Activated CD4-positive, alpha-beta memory T cell treated with anti-CD3 and anti-CD28 coated beads for 36 hours (primary cell): Measurements from ENCODE around the gene SNAI1. TPM values are rescaled to one million over a fixed set of nuclear protein-coding genes. Genes with fewer than 3 reads are reported as not detected.

Experiments
- CTCF ChIA-PET: fragments of 350-600 bp; sonication (Branson Sonifier 250); formaldehyde crosslinking; loops from one replicate; lab custom pipeline; 2021; ENCODE audit warnings: antibody characterized with exemption, inconsistent platforms; lab: Charles Lee
- POLR2A ChIA-PET: fragments of 350-600 bp; sonication (Branson Sonifier 250); formaldehyde crosslinking; loops from one replicate; lab custom pipeline; 2021; ENCODE audit warnings: antibody characterized with exemption; lab: Charles Lee
- DNase-seq: peaks from one replicate; pipeline ENCODE4 v3.0.0-alpha.2; 2020
- H3K27ac Mint-ChIP-seq: one replicate; pipeline ENCODE4 v1.8.0; 2021; ENCODE audit warnings: mixed read lengths
- H3K27me3 Mint-ChIP-seq: one replicate; pipeline ENCODE4 v1.8.0; 2021; ENCODE audit warnings: mixed read lengths
- H3K36me3 Mint-ChIP-seq: one replicate; pipeline ENCODE4 v1.8.0; 2021; ENCODE audit warnings: mixed read lengths
- H3K4me1 Mint-ChIP-seq: one replicate; pipeline ENCODE4 v1.8.0; 2021; ENCODE audit warnings: low read depth, mixed read lengths
- H3K4me3 Mint-ChIP-seq: one replicate; pipeline ENCODE4 v1.8.0; 2021; ENCODE audit warnings: mild to moderate bottlenecking, mixed read lengths
- H3K9me3 Mint-ChIP-seq: one replicate; pipeline ENCODE4 v1.8.0; 2021; ENCODE audit warnings: mixed read lengths
- intact Hi-C: fragments of 100-400 bp; cut with micrococcal nuclease; formaldehyde crosslinking; loops from one replicate; pipeline ENCODE4 v1.15.1; 2023
- total RNA-seq, 2 experiments: library from RNA; stranded (reverse); gene quantifications; one replicate each; pipeline ENCODE4 v1.2.3, GENCODE V29; 2021

SNAI1 gene
- total RNA-seq, 2 experiments from 2014 or later, result 0.27 TPM; not detected in 1

GRCh38 chr20:50034567-50035180, 51.9 kb downstream of the SNAI1 start:
- H3K4me3 Mint-ChIP-seq, result no peak overlapping the region
- CTCF ChIA-PET, result no interaction called here
- POLR2A ChIA-PET, result no interaction called here
- H3K27ac Mint-ChIP-seq, result no peak overlapping the region
- no peak for DNase-seq
- no peaks in the 10 kb centered on the region for H3K36me3 Mint-ChIP-seq
- intact Hi-C loops, result no loop called here
- no peaks in the 10 kb centered on the region for H3K9me3 Mint-ChIP-seq
- H3K4me1 Mint-ChIP-seq, result no peaks in the 10 kb centered on the region
- H3K27me3 Mint-ChIP-seq, result peaks cover 2% of the 10 kb centered on the region

GRCh38 chr20:50036703-50037102, 53.9 kb downstream of the SNAI1 start:
- H3K9me3 Mint-ChIP-seq, result no peaks in the 10 kb centered on the region
- H3K27me3 Mint-ChIP-seq, result no peaks in the 10 kb centered on the region
- H3K36me3 Mint-ChIP-seq, result no peaks in the 10 kb centered on the region
- H3K4me3 Mint-ChIP-seq, result no peak overlapping the region
- ChIA-PET CTCF (interaction anchor here (1.3 to 2.3 kb wide), 3 partner anchors 34 to 58 kb away, joined by 4 to 11 read pairs (median 6); no protein-coding TSS in a partner anchor), POLR2A (no interaction called here)
- intact Hi-C loops, result no loop called here
- no peak overlapping the region for H3K27ac Mint-ChIP-seq
- DNase-seq, result no peak
- no peaks in the 10 kb centered on the region for H3K4me1 Mint-ChIP-seq

- POLR2A ChIA-PET, result no interaction called here
- intact Hi-C loops, result no loop called here
- no peak for DNase-seq
- Mint-ChIP-seq H3K27ac (no peak overlapping the region), H3K9me3 (no peaks in the 10 kb centered on the region), H3K36me3 (no peaks in the 10 kb centered on the region), H3K4me3 (no peak overlapping the region), H3K27me3 (no peaks in the 10 kb centered on the region), H3K4me1 (no peaks in the 10 kb centered on the region)
- CTCF ChIA-PET, result interaction anchor here (1.3 to 2.3 kb wide), 3 partner anchors 34 to 58 kb away, joined by 4 to 11 read pairs (median 6); no protein-coding TSS in a partner anchor
Observed at GRCh38 chr20:50037123-50037522, 54.3 kb downstream of the SNAI1 start.

- POLR2A ChIA-PET, result no interaction called here
- H3K4me1 Mint-ChIP-seq, result no peaks in the 10 kb centered on the region
- H3K9me3 Mint-ChIP-seq, result no peaks in the 10 kb centered on the region
- H3K27me3 Mint-ChIP-seq, result no peaks in the 10 kb centered on the region
- no peak for DNase-seq
- no peak overlapping the region for H3K4me3 Mint-ChIP-seq
- CTCF ChIA-PET, result interaction anchor here (1.3 to 2.3 kb wide), 2 partner anchors 34 to 59 kb away, joined by 6 to 11 read pairs; no protein-coding TSS in a partner anchor
- H3K27ac Mint-ChIP-seq, result no peak overlapping the region
- intact Hi-C loops, result no loop called here
- H3K36me3 Mint-ChIP-seq, result no peaks in the 10 kb centered on the region
Observed at GRCh38 chr20:50037575-50037974, 54.8 kb downstream of the SNAI1 start.

GRCh38 chr20:50038169-50038568, 55.4 kb downstream of the SNAI1 start:
- H3K4me3 Mint-ChIP-seq, result no peak overlapping the region
- H3K36me3 Mint-ChIP-seq, result no peaks in the 10 kb centered on the region
- no peaks in the 10 kb centered on the region for H3K9me3 Mint-ChIP-seq
- no peak for DNase-seq
- no peak overlapping the region for H3K27ac Mint-ChIP-seq
- ChIA-PET CTCF (interaction anchor here (1.3 kb wide), 1 partner anchor 33 kb away, joined by 6 read pairs; no protein-coding TSS in a partner anchor), POLR2A (no interaction called here)
- no peaks in the 10 kb centered on the region for H3K4me1 Mint-ChIP-seq
- intact Hi-C loops, result no loop called here
- no peaks in the 10 kb centered on the region for H3K27me3 Mint-ChIP-seq

Other genes starting within 250 kb of the SNAI1 start
- gene SLC9A8, start 170.2 kb upstream of the SNAI1 start, total RNA-seq, result 10 to 100 TPM; 11.5 to 13.0 TPM
- gene SPATA2, start 67.5 kb upstream of the SNAI1 start, total RNA-seq, result 1 to 10 TPM; 7.9 to 8.6 TPM
- 10 to 100 TPM; 72.1 to 72.4 TPM for gene RNF114, start 46.6 kb upstream of the SNAI1 start, total RNA-seq
- gene UBE2V1, start 130.2 kb downstream of the SNAI1 start, total RNA-seq, result 100 to 1,000 TPM; 167 to 172 TPM
- 10 to 100 TPM; 15.0 to 16.9 TPM for gene PEDS1, start 170.7 kb downstream of the SNAI1 start, total RNA-seq
- gene CEBPB, start 207.8 kb downstream of the SNAI1 start, total RNA-seq, result 10 to 100 TPM; 53.3 to 56.5 TPM